Small intestine (tissue), 7 donors: ENCODE results near the gene FGFRL1. TPM values are rescaled to one million over a fixed set of nuclear protein-coding genes. Genes with fewer than 3 reads are reported as not detected.

Experiments used
- DNase-seq, 2 donors: peaks; one replicate each; pipeline versions ENCODE4 v3.0.0 to v3.0.0-alpha.2; 2013
- FAIRE-seq: peaks from 2 replicates; lab custom pipeline; 2012; peaks lifted over from hg19 to GRCh38; lab: Jason Lieb, UNC
- H3K27ac ChIP-seq, 3 donors: one replicate each; pipeline ENCODE4 v1.5.1; 2013; ENCODE audit warnings: low read length in 2 of 3, mild to moderate bottlenecking in 2 of 3, control low read depth in 1 of 3, inconsistent platforms in 1 of 3, low read depth in 1 of 3, moderate library complexity in 1 of 3
- H3K27me3 ChIP-seq, 3 donors: one replicate each; pipeline ENCODE4 v1.6.1; 2013; ENCODE audit warnings: low read length in 3 of 3, inconsistent platforms in 1 of 3; ENCODE audit not compliant: control insufficient read depth in 3 of 3, insufficient read depth in 3 of 3
- H3K36me3 ChIP-seq, 3 donors: one replicate each; pipeline ENCODE4 v1.6.1; 2013; ENCODE audit warnings: low read length in 3 of 3, inconsistent platforms in 1 of 3, low read depth in 1 of 3, mild to moderate bottlenecking in 1 of 3, moderate library complexity in 1 of 3; ENCODE audit not compliant: control insufficient read depth in 3 of 3, insufficient read depth in 2 of 3
- H3K4me1 ChIP-seq, 3 donors: one replicate each; pipeline ENCODE4 v1.6.1; 2013; ENCODE audit warnings: low read length in 2 of 3, inconsistent platforms in 1 of 3, low read depth in 1 of 3, mild to moderate bottlenecking in 1 of 3, moderate library complexity in 1 of 3; ENCODE audit not compliant: control insufficient read depth in 3 of 3, insufficient read depth in 2 of 3
- H3K4me3 ChIP-seq, 3 donors: one replicate each; pipeline ENCODE4 v1.5.1; 2013; ENCODE audit warnings: low read length in 3 of 3, control low read depth in 1 of 3, inconsistent platforms in 1 of 3, low read depth in 1 of 3, mild to moderate bottlenecking in 1 of 3, moderate library complexity in 1 of 3
- H3K9me3 ChIP-seq, 2 donors: one replicate each; pipeline ENCODE4 v1.6.1; 2013; ENCODE audit warnings: low read depth in 1 of 2, low read length in 1 of 2; ENCODE audit not compliant: control insufficient read depth in 2 of 2, insufficient read depth in 1 of 2
- WGBS, 3 donors: extraction: QIAGEN DNeasy Blood & Tissue Kit; methylation state at CpG; one replicate each; pipeline ENCODE4 v1.1.7; 2013; 5-methylcytosine and 5-hydroxymethylcytosine counted together
- polyA plus RNA-seq, 4 donors: library from polyadenylated mRNA; stranded (reverse) in 3 of 4; unstranded in 1 of 4; fragments of 200-250 nt in 3 of 4; fragments of 120-200 nt in 1 of 4; gene quantifications; one replicate each; pipeline versions ENCODE4 v1.2.1 to v1.2.3, GENCODE V29; 2013
- donor health status: healthy with polysubstance abuse.
- donor health status: control.
- donor health status: control.
- donor health status: Bipolar disorder and iron deficiency.
- donor health status: healthy.

Gene FGFRL1
- polyA plus RNA-seq, 4 donors: 1.8 to 10.9 (median 7.3) TPM

DNA sequence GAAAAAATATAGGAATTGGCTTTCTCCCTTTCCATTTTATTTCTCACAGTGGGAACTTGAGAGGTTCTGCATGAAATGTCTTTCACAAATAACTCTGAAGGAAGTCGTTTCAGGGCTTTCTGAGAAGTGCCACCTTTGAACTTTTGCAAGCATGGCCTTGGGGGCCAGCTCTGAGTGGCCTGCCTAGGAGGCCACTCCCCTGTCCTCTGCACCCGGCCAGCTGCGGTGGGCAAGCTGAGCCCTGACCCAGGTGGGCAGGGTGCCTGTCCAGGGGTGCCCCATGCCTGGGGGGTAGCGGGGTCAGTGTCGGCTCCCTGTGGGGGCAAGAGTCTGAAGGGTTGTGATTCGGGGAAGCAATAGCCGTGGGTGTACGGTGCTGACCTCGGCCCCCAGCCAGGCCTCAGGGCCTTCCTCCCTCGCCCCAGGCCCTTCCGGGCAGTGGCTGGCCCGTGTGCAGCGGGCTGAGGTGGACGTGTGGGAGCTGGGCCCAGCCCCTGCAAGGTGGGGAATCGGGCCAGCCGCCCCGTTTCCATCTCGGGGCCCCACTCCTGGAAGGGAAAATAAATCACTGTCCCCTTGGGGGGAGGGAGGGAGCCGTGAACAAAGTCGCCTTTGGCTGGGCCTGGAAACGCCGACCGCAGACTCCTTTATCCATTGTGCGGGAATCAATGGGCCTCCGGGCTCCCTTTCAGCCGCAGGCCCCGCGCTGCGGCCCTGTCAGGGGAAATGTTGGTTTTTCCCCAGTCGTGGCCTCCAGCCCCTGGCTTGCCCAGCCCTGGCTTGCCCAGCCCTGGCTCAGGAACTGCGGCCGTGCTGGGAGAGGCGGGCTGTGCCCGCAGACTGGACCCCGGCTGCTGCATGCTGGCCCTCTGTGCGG lies 3.1 kb downstream of the FGFRL1 start:
- Histone ChIP-seq H3K4me1 (peaks cover 0 to 21% (median 4%) of the 10 kb centered on the region in 3 donors), H3K4me3 (no peak overlapping the region), H3K9me3 (no peaks in the 10 kb centered on the region), H3K27ac (no peak overlapping the region), H3K36me3 (peaks cover 0 to 8% (median 0%) of the 10 kb centered on the region in 3 donors), H3K27me3 (no peaks in the 10 kb centered on the region)
- DNase-seq: no peak
- no peak for FAIRE-seq
- WGBS, 3 donors: 86 to 88% (median 88%) methylated on average over 29 to 36 of the region's 36 CpGs

DNA sequence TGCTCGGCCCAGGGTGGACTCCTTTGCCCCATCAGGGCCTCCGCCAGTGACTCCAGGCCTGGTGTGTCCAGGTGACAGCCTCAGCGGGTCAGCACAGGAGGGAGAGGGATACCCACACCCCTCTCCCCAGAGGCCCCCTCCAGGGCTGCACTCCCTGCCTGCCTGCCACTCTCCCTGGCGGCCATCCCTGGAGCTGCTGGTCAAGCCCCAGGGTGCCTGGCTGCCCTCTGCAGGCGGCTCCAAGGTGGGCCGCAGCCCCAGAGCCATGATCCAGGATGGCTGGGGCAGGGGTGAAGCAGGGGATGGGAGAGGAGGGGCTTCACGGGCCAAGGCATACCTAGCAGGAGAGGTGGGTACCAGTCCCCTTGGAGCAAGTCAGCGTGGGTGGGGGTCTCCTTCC lies 3.8 kb downstream of the FGFRL1 start:
- Histone ChIP-seq H3K9me3 (no peaks in the 10 kb centered on the region), H3K4me1 (peaks cover 0 to 21% (median 4%) of the 10 kb centered on the region in 3 donors), H3K27me3 (no peaks in the 10 kb centered on the region), H3K4me3 (no peak overlapping the region), H3K27ac (no peak overlapping the region), H3K36me3 (peaks cover 0 to 8% (median 0%) of the 10 kb centered on the region in 3 donors)
- no peak for DNase-seq
- no peak for FAIRE-seq
- 89 to 92% (median 90%) methylated on average over 5 to 8 of the region's 8 CpGs for WGBS, 3 donors

DNA sequence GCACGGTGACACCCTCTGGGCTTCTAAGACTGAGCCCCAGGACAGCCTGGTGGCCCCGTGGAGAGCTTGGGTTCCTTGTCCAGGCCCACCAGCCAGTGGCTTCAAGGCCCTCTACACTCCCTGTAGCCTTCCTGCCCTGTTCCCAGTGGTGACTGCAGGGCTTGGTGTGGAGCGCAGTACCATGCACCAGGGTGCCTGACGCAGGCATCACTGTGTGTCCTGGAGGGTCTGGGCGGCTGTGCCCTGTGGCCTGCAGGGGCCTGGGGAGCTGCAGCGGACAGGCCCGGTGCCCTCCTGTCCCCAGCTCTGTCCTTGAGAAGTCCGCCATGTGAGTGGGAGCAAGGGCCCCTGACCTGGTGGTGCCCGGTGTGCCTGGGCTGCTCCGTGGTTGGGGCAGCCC lies 4.3 kb downstream of the FGFRL1 start:
- Histone ChIP-seq H3K4me1 (peaks cover 0 to 15% (median 4%) of the 10 kb centered on the region in 3 donors), H3K4me3 (no peak overlapping the region), H3K27me3 (no peaks in the 10 kb centered on the region), H3K36me3 (peaks cover 0 to 8% (median 0%) of the 10 kb centered on the region in 3 donors), H3K27ac (no peak overlapping the region), H3K9me3 (no peaks in the 10 kb centered on the region)
- no peak for FAIRE-seq
- DNase-seq: no peak
- 89 to 91% (median 91%) methylated on average over 10 of the region's 10 CpGs for WGBS, 3 donors

DNA sequence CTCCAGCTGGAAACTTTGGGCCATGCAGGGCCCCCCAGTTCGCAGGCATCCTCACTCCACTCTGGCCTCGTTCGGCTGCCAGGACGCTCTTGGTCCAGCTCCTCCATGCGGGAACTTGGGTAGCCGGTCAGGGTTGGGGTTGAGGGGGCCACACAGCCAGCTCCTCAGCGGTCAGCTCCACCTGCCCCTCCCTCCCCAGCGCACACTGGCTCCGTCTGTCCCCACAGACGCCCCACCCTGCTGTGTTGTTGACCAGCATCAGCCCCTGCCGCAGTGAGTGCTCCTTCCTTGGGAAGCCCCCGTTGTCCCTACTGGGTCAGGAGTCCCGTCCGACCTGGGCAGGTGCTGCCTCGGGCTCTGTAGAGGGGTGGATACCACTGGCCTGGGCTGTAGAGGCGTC lies 5.8 kb downstream of the FGFRL1 start:
- 75 to 87% (median 87%) methylated on average over 15 to 16 of the region's 16 CpGs for WGBS, 3 donors
- no peak overlapping the region for H3K27ac ChIP-seq
- no peak for DNase-seq
- peaks cover 0 to 12% (median 0%) of the 10 kb centered on the region in 3 donors for H3K4me1 ChIP-seq
- H3K36me3 ChIP-seq: peaks cover 0 to 9% (median 0%) of the 10 kb centered on the region in 3 donors
- H3K9me3 ChIP-seq: no peaks in the 10 kb centered on the region
- FAIRE-seq: no peak
- H3K4me3 ChIP-seq: no peak overlapping the region
- no peaks in the 10 kb centered on the region for H3K27me3 ChIP-seq

DNA sequence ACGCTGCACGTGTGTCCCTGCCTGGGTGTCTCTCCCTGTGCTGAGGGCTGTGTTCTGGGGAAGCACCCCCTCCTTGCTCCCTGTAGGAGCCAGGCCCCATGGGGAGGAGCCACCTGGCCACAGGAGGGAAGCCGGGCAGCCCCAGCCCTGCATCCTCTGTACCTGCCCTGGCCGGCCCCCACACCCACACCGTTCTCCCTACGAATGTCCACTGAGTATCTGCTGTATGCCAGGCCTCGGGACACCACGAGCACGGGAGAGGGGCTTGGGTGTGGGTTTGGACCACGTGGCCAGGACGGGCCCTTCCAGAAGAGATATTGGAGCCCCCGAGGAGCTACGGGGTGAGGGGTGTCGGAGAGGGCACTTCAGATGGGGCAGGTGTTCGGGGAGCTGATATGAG lies 6.3 kb downstream of the FGFRL1 start:
- no peaks in the 10 kb centered on the region for H3K9me3 ChIP-seq
- H3K27ac ChIP-seq: no peak overlapping the region
- no peak for FAIRE-seq
- 77 to 86% (median 84%) methylated on average over 15 of the region's 15 CpGs for WGBS, 3 donors
- no peak for DNase-seq
- no peak overlapping the region for H3K4me3 ChIP-seq
- peaks cover 0 to 13% (median 0%) of the 10 kb centered on the region in 3 donors for H3K4me1 ChIP-seq
- no peaks in the 10 kb centered on the region for H3K27me3 ChIP-seq
- peaks cover 0 to 10% (median 0%) of the 10 kb centered on the region in 3 donors for H3K36me3 ChIP-seq

DNA sequence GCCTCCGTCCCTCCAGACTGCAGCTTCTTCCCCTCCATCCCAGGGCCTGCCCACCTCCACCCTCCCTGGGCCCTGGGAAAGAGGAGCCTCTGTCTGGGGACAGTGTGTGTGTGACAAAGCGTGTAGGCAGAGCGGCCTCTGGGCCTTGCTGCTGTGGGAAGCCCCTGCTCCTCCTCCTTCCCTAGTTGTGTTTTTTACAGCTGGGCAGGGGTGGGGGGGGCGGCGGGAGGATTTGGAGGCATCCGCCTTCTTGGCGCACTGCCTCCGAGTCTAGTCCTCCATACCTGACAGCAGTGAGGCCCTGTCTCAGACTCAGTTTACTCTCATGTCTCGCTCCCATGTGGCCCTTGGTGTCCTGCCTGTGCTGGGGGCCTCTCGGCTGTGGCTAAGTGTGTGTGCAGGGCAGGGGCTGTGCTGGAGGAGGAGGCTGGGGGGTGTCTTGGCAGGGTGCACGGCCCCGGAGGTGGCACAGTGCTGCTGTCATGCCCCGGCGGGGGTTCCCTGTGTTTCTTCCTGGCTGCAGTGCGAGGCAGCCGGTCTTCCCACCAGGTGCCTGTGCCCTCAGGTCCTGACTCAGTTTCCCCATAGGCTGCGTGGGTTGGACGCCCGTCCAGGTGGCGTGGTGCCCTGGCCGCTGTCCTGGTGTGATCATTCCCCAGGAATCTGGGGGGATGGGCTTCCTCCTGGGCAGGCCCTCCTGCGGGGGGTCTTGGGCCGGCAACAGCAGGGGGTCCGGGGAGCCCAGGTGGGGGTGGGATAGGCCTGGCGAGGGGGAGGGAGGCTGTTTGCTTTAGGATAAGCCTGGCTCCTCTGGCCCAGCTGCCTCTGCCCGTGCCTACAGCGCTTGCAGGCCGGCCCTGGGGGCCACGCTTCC lies 7.0 kb downstream of the FGFRL1 start:
- 84 to 89% (median 88%) methylated on average over 27 to 29 of the region's 29 CpGs for WGBS, 3 donors

DNA sequence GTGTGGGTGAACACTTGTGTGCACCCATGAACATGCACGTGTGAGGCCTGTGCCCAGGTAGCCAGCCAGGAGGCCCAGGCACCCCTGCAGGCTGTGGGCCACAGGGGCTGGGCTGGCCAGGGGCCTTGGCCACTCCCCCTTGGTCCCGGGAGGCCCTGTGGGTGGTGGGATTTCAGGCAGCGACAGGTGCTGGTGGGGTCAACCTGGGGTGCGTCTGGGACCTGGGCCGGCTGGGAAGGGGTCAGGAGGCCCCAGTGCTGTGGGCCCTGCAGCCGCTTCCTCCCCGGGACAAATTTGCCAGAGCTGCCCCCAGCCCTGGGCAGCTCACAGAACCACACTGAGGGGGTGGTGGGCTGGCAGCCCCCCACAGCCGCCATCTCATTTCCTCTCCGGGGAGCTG lies 7.9 kb downstream of the FGFRL1 start:
- H3K9me3 ChIP-seq: no peaks in the 10 kb centered on the region
- H3K36me3 ChIP-seq: peaks cover 0 to 5% (median 0%) of the 10 kb centered on the region in 3 donors
- DNase-seq (no peak), FAIRE-seq (no peak)
- peaks cover 0 to 5% (median 0%) of the 10 kb centered on the region in 3 donors for H3K4me1 ChIP-seq
- no peak overlapping the region for H3K27ac ChIP-seq
- no peak overlapping the region for H3K4me3 ChIP-seq
- WGBS, 3 donors: 74 to 77% (median 76%) methylated on average over 9 of the region's 9 CpGs
- no peaks in the 10 kb centered on the region for H3K27me3 ChIP-seq

More for the DNA sequence above, 7.0 kb downstream of the FGFRL1 start:
- DNase-seq (no peak), FAIRE-seq (no peak)
- Histone ChIP-seq H3K4me1 (peaks cover 0 to 10% (median 0%) of the 10 kb centered on the region in 3 donors), H3K9me3 (no peaks in the 10 kb centered on the region), H3K36me3 (peaks cover 0 to 4% (median 0%) of the 10 kb centered on the region in 3 donors), H3K4me3 (no peak overlapping the region), H3K27ac (no peak overlapping the region), H3K27me3 (no peaks in the 10 kb centered on the region)
